ENCODE measurements around the gene SIRPB2.

Gene SIRPB2

DNA sequence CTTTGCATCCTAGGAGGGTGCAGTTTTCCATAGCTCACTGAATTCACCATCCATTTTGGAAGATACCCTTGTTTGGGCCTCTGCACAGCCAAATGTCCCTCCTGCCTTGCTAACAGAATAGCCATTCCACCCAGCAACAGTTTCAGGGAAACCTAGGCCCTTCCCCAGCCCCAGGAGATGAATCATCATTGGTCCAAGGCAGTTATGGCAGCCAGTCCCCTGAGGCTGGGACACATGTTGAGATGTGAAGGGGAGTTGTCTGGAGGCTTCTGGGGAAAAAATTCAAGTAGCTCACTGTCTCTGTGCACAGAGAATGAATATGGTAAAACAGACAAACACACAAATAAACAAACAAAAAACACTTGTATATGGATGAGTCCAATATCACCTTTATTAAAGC, 17.4 kb upstream of the SIRPB2 start:
- Histone ChIP-seq H3K36me3 (ENCODE audit: control insufficient read depth, insufficient read depth, low read length) (no peaks in the 10 kb centered on the region), H3K4me3 (replicated peaks; ENCODE audit: low read depth, low read length) (no peak overlapping the region), H3K27me3 (replicated peaks; ENCODE audit: control insufficient read depth, insufficient read depth, low read length) (peaks cover 2% of the 10 kb centered on the region)
- TF ChIP-seq, protein P1, sequence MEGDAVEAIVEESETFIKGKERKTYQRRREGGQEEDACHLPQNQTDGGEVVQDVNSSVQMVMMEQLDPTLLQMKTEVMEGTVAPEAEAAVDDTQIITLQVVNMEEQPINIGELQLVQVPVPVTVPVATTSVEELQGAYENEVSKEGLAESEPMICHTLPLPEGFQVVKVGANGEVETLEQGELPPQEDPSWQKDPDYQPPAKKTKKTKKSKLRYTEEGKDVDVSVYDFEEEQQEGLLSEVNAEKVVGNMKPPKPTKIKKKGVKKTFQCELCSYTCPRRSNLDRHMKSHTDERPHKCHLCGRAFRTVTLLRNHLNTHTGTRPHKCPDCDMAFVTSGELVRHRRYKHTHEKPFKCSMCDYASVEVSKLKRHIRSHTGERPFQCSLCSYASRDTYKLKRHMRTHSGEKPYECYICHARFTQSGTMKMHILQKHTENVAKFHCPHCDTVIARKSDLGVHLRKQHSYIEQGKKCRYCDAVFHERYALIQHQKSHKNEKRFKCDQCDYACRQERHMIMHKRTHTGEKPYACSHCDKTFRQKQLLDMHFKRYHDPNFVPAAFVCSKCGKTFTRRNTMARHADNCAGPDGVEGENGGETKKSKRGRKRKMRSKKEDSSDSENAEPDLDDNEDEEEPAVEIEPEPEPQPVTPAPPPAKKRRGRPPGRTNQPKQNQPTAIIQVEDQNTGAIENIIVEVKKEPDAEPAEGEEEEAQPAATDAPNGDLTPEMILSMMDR (IDR thresholded peaks at IDR 0.05; ENCODE audit: insufficient read depth, low read length, poor library complexity, severe bottlenecking), result no peak
- DNase-seq (ENCODE audit: extremely low read depth, insufficient read length), result no peak

DNA sequence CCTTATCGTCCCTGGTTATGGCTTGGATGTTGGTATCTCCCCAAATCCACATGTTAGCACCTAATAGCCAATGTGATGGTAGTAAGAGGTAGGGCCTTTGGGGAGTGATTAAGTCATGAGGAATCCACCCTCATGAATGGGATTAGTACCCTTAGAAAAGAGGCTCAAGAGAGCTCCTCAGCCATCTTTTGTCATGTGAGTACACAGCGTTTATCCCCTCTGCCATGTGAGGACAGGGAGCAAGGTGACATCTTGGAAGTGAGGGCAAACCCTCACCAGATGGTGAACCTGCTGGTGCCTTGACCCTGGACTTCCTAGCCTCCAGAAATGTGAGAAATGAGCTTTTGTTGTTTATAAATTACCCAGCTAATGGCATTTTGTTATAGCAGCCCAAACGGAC, 16.1 kb upstream of the SIRPB2 start:
- Histone ChIP-seq H3K27me3 (replicated peaks; ENCODE audit: control insufficient read depth, insufficient read depth, low read length) (peaks cover 2% of the 10 kb centered on the region), H3K4me3 (replicated peaks; ENCODE audit: low read depth, low read length) (no peak overlapping the region), H3K36me3 (ENCODE audit: control insufficient read depth, insufficient read depth, low read length) (no peaks in the 10 kb centered on the region)
- TF ChIP-seq, protein P1 (IDR thresholded peaks at IDR 0.05; ENCODE audit: insufficient read depth, low read length, poor library complexity, severe bottlenecking), result no peak
- no peak for DNase-seq (ENCODE audit: extremely low read depth, insufficient read length)

- no peak for DNase-seq (ENCODE audit: extremely low read depth, insufficient read length)
- Histone ChIP-seq H3K36me3 (ENCODE audit: control insufficient read depth, insufficient read depth, low read length) (no peaks in the 10 kb centered on the region), H3K4me3 (replicated peaks; ENCODE audit: low read depth, low read length) (no peak overlapping the region), H3K27me3 (replicated peaks; ENCODE audit: control insufficient read depth, insufficient read depth, low read length) (peaks cover 2% of the 10 kb centered on the region)
- TF ChIP-seq, protein P1 (IDR thresholded peaks at IDR 0.05; ENCODE audit: insufficient read depth, low read length, poor library complexity, severe bottlenecking), result no peak
Observed at GRCh38 chr20:1505871-1506270, 14.7 kb upstream of the SIRPB2 start.

DNA sequence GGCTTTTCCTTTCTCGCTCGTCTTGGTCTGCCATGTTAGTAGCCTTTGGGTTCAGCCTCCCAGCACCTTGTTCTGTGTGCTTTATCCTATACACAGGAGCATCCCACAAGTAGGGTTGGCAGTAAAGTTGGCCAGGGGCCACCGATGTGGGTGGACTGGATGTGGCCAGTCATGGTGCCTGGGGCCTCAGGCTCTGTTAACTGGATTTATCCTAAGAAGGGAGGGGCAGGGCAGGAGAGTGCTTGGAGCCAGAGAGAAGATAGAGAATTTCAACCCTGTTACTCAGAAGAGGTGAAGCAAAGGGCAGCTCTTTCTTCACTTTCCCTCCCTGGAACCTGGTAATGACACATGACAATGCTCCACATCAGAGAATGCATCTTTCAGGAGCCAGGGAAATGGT, 14.1 kb upstream of the SIRPB2 start:
- Histone ChIP-seq H3K36me3 (ENCODE audit: control insufficient read depth, insufficient read depth, low read length) (no peaks in the 10 kb centered on the region), H3K27me3 (replicated peaks; ENCODE audit: control insufficient read depth, insufficient read depth, low read length) (peaks cover 2% of the 10 kb centered on the region), H3K4me3 (replicated peaks; ENCODE audit: low read depth, low read length) (no peak overlapping the region)
- DNase-seq (ENCODE audit: extremely low read depth, insufficient read length), result no peak
- TF ChIP-seq, protein P1 (IDR thresholded peaks at IDR 0.05; ENCODE audit: insufficient read depth, low read length, poor library complexity, severe bottlenecking), result no peak

GRCh38 chr20:1503564-1504227, 12.5 kb upstream of the SIRPB2 start:
- peak; percentile 39 for DNase-seq (ENCODE audit: extremely low read depth, insufficient read length)
- no peak overlapping the region for H3K4me3 ChIP-seq (replicated peaks; ENCODE audit: low read depth, low read length)
- TF ChIP-seq, protein P1 (IDR thresholded peaks at IDR 0.05; ENCODE audit: insufficient read depth, low read length, poor library complexity, severe bottlenecking), result peak; percentile 97

GRCh38 chr20:1500496-1500895, 9.3 kb upstream of the SIRPB2 start:
- no peak overlapping the region for H3K4me3 ChIP-seq (replicated peaks; ENCODE audit: low read depth, low read length)
- TF ChIP-seq, protein P1 (IDR thresholded peaks at IDR 0.05; ENCODE audit: insufficient read depth, low read length, poor library complexity, severe bottlenecking), result no peak

More at GRCh38 chr20:1503564-1504227, 12.5 kb upstream of the SIRPB2 start:
- peaks cover 2% of the 10 kb centered on the region; the same call in 1 of the 2 replicates for H3K27me3 ChIP-seq (replicated peaks; ENCODE audit: control insufficient read depth, insufficient read depth, low read length)
- no peaks in the 10 kb centered on the region for H3K36me3 ChIP-seq (ENCODE audit: control insufficient read depth, insufficient read depth, low read length)

More at GRCh38 chr20:1500496-1500895, 9.3 kb upstream of the SIRPB2 start:
- DNase-seq (ENCODE audit: extremely low read depth, insufficient read length), result no peak
- H3K36me3 ChIP-seq (ENCODE audit: control insufficient read depth, insufficient read depth, low read length), result no peaks in the 10 kb centered on the region
- H3K27me3 ChIP-seq (replicated peaks; ENCODE audit: control insufficient read depth, insufficient read depth, low read length), result peaks cover 1% of the 10 kb centered on the region; the same call in 1 of the 2 replicates

Measured in GM06990 (cell line).